ENCODE results near the gene CDCA3. TPM values are rescaled to one million over a fixed set of nuclear protein-coding genes. Genes with fewer than 3 reads are reported as not detected.
"Not testable (repeated sequence)": the region's sequence is repeated elsewhere in the genome, so short reads cannot be mapped to it uniquely, and the experiment has no call there.

Gene CDCA3
- total RNA-seq, 2 experiments from 2014 or later, result 96.5 to 101 TPM

DNA sequence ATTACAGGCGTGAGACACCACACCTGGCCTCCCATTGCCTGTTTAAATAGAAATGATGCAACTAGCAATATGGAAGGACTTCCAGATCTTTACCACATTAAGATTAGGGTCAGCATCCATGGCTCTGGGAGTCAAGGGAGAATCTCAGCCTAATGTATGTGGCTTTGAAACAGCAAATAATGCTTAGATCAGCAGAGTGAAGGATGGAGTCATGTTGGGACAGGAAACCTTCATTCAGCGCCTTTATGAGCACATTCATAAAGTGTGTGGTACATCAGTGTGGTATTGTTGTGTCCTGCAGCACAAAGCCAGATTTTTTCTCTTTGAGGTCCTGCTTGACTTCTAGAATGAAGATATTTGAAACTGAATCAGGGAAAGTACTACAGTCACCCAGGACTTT lies 37.3 kb upstream of the CDCA3 start:
- no peak for DNase-seq
- no peak overlapping the region for H3K4me3 Mint-ChIP-seq
- peaks cover 38% of the 10 kb centered on the region for H3K4me1 Mint-ChIP-seq
- ChIA-PET POLR2A (interaction anchor here (1.3 kb wide), 1 partner anchor 15 kb away, joined by 11 read pairs; the partner anchor contains the start of gene SPSB2), CTCF (interaction anchor here (1.4 kb wide), 1 partner anchor 16 kb away, joined by 3 read pairs; the partner anchor contains the start of gene SPSB2)
- no peaks in the 10 kb centered on the region for H3K9me3 Mint-ChIP-seq
- peaks cover 22% of the 10 kb centered on the region for H3K36me3 Mint-ChIP-seq (ENCODE audit: low read depth)
- H3K27ac Mint-ChIP-seq, result peak overlapping the region; percentile 45
- no peaks in the 10 kb centered on the region for H3K27me3 Mint-ChIP-seq

GRCh38 chr12:6887460-6887859 lies 36.4 kb upstream of the CDCA3 start:
- Mint-ChIP-seq H3K36me3 (ENCODE audit: low read depth) (peaks cover 22% of the 10 kb centered on the region), H3K9me3 (no peaks in the 10 kb centered on the region), H3K27ac (no peak overlapping the region), H3K27me3 (no peaks in the 10 kb centered on the region), H3K4me1 (peaks cover 34% of the 10 kb centered on the region), H3K4me3 (no peak overlapping the region)
- POLR2A ChIA-PET, result interaction anchor here (1.3 kb wide), 1 partner anchor 14 kb away, joined by 11 read pairs; the partner anchor contains the start of gene SPSB2
- DNase-seq, result no peak
- CTCF ChIA-PET, result interaction anchor here (1.4 kb wide), 1 partner anchor 15 kb away, joined by 3 read pairs; the partner anchor contains the start of gene SPSB2

DNA sequence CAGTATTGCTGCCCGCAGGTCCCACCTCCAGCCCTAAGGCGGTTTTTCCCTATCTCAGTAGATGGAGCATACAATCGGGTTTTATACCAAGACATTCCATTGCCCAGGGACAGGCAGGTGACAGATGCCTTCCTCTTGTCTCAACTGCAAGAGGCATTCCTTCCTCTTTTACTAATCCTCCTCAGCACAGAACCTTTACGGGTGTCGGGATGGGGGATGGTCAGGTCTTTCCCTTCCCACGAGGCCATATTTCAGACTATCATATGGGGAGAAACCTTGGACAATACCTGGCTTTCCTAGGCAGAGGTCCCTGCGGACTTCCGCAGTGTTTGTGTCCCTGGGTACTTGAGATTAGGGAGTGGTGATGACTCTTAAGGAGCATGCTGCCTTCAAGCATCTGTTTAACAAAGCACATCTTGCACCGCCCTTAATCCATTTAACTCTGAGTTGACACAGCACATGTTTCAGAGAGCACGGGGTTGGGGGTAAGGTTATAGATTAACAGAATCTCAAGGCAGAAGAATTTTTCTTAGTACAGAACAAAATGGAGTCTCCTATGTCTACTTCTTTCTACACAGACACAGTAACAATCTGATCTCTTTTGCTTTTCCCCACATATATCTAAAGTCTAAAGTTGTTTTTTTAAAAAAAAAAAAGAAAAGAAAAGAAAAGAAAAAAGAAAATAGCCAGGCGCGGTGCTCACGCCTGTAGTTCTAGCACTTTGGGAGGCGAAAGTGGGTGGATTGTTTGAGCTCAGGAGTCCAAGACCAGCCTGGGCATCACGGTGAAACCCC lies 35.3 kb upstream of the CDCA3 start:
- CTCF ChIA-PET, H3K4me3 Mint-ChIP-seq, H3K27me3 Mint-ChIP-seq, H3K9me3 Mint-ChIP-seq, DNase-seq, H3K27ac Mint-ChIP-seq: not testable (repeated sequence)
- peaks cover 25% of the 10 kb centered on the region for H3K4me1 Mint-ChIP-seq
- POLR2A ChIA-PET, result interaction anchor here (2.6 kb wide), 1 partner anchor 14 kb away, joined by 12 read pairs; the partner anchor contains the start of gene SPSB2
- peaks cover 24% of the 10 kb centered on the region for H3K36me3 Mint-ChIP-seq (ENCODE audit: low read depth)

DNA sequence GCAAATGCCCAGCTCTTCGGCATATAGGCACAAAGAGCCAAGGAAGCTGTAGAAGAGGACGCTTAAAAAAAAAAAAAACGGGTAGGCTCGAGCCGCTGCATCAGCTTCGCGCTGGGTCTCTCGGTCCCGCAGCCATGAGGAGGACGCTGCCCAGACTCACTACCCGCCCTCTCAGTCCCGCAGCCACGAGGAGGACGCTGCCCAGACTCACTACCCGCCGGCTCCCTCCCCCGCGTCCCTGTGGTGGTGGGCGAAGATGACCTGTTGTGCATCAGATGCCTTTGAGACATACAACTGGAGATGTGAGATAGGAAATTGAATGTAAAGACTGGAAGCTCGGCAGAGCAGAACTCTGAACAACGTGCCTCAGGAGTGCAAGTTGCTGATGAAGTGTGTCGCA lies 33.5 kb upstream of the CDCA3 start:
- Mint-ChIP-seq H3K4me1 (peaks cover 9% of the 10 kb centered on the region), H3K4me3 (no peak overlapping the region), H3K27ac (no peak overlapping the region), H3K27me3 (no peaks in the 10 kb centered on the region), H3K36me3 (ENCODE audit: low read depth) (peaks cover 18% of the 10 kb centered on the region), H3K9me3 (no peaks in the 10 kb centered on the region)
- DNase-seq, result no peak
- CTCF ChIA-PET, result interaction anchor here (0.7 kb wide), 1 partner anchor 76 kb away, joined by 3 read pairs; no protein-coding TSS in a partner anchor
- POLR2A ChIA-PET, result interaction anchor here (2.6 to 3.9 kb wide), 2 partner anchors 12 to 32 kb away, joined by 12 to 14 read pairs; partner anchors contain the start of genes CDCA3, SPSB2 and USP5

GRCh38 chr12:6883683-6884082 lies 32.6 kb upstream of the CDCA3 start:
- H3K27ac Mint-ChIP-seq, result no peak overlapping the region
- no peak for DNase-seq
- peaks cover 6% of the 10 kb centered on the region for H3K4me1 Mint-ChIP-seq
- H3K4me3 Mint-ChIP-seq, result no peak overlapping the region
- peaks cover 20% of the 10 kb centered on the region for H3K36me3 Mint-ChIP-seq (ENCODE audit: low read depth)
- no peaks in the 10 kb centered on the region for H3K9me3 Mint-ChIP-seq
- no peaks in the 10 kb centered on the region for H3K27me3 Mint-ChIP-seq
- ChIA-PET POLR2A (interaction anchor here (2.6 to 3.9 kb wide), 3 partner anchors 11 to 32 kb away, joined by 12 to 14 read pairs (median 14); partner anchors contain the start of genes CDCA3, SPSB2 and USP5), CTCF (no interaction called here)

GRCh38 chr12:6883252-6883651 lies 32.2 kb upstream of the CDCA3 start:
- Mint-ChIP-seq H3K4me1 (peaks cover 2% of the 10 kb centered on the region), H3K4me3 (no peak overlapping the region), H3K9me3 (no peaks in the 10 kb centered on the region), H3K27ac (no peak overlapping the region), H3K27me3 (no peaks in the 10 kb centered on the region), H3K36me3 (ENCODE audit: low read depth) (peaks cover 17% of the 10 kb centered on the region)
- CTCF ChIA-PET, result interaction anchor here (0.7 to 2.7 kb wide), 3 partner anchors 8 to 14 kb away, joined by 3 to 17 read pairs (median 16); partner anchors contain the start of gene SPSB2
- no peak for DNase-seq
- POLR2A ChIA-PET, result interaction anchor here (1.5 to 3.9 kb wide), 4 partner anchors 8 to 31 kb away, joined by 5 to 14 read pairs (median 14); partner anchors contain the start of genes CDCA3, SPSB2 and USP5

- not testable (repeated sequence) for H3K9me3 Mint-ChIP-seq, H3K4me1 Mint-ChIP-seq, H3K27ac Mint-ChIP-seq, DNase-seq, H3K4me3 Mint-ChIP-seq, H3K27me3 Mint-ChIP-seq
- ChIA-PET POLR2A (interaction anchor here (1.0 to 3.7 kb wide), 4 partner anchors 10 to 29 kb away, joined by 3 to 14 read pairs (median 4); no protein-coding TSS in a partner anchor), CTCF (interaction anchor here (0.8 kb wide), 1 partner anchor 11 kb away, joined by 3 read pairs; no protein-coding TSS in a partner anchor)
- peaks cover 24% of the 10 kb centered on the region for H3K36me3 Mint-ChIP-seq (ENCODE audit: low read depth)
Observed at GRCh38 chr12:6879824-6880223, 28.7 kb upstream of the CDCA3 start.

DNA sequence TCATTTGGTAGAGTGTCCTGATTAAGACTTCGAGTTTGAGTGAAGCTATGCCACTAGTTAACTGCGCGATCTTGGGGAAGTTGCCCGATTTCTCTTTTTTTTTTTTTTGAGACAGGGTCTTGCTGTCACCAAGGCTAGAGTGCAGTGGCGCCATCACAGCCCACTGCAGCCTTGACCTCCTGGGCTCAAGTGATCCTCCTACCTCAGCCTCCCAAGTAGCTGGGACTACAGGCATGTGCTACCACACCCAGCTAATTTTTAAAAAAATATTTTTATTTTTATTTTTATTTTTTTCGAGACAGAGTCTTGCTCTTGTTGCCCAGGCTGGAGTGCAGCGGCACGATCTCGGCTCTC lies 22.9 kb upstream of the CDCA3 start:
- ChIA-PET CTCF (interaction anchor here (1.3 to 8.4 kb wide), 6 partner anchors 18 to 238 kb away, joined by 3 to 120 read pairs (median 14); partner anchors contain the start of genes CD4 and LRRC23), POLR2A (interaction anchor here (1.2 to 4.4 kb wide), 12 partner anchors 8 to 185 kb away, joined by 3 to 69 read pairs (median 8); partner anchors contain the start of genes C12orf57, LRRC23, MLF2 and RNU7-1)
- peaks cover 55% of the 10 kb centered on the region for H3K4me1 Mint-ChIP-seq
- peak overlapping the region; percentile 93 for H3K4me3 Mint-ChIP-seq
- H3K9me3 Mint-ChIP-seq, DNase-seq, H3K27me3 Mint-ChIP-seq: not testable (repeated sequence)
- peak overlapping the region; percentile 84 for H3K27ac Mint-ChIP-seq
- peaks cover 53% of the 10 kb centered on the region for H3K36me3 Mint-ChIP-seq (ENCODE audit: low read depth)

GRCh38 chr12:6873094-6874014 lies 22.3 kb upstream of the CDCA3 start, which contains the start of gene SPSB2:
Gene SPSB2, minus strand, starts transcription at chr12:6873303. Its CDS starts 402 bp downstream, at chr12:6872901.
- H3K27me3 Mint-ChIP-seq, result no peaks in the 10 kb centered on the region
- peak; percentile 99 for DNase-seq
- peaks cover 58% of the 10 kb centered on the region for H3K36me3 Mint-ChIP-seq (ENCODE audit: low read depth)
- H3K4me3 Mint-ChIP-seq, result peak within 1 kb of the TSS; percentile 93
- POLR2A ChIA-PET, result interaction anchor here (0.6 to 11.4 kb wide), 49 partner anchors 8 to 1063 kb away, joined by 3 to 312 read pairs (median 6); partner anchors contain the start of genes C12orf57, CD4, CDCA3 and COPS7A
- H3K4me1 Mint-ChIP-seq, result peaks cover 61% of the 10 kb centered on the region
- no peaks in the 10 kb centered on the region for H3K9me3 Mint-ChIP-seq
- H3K27ac Mint-ChIP-seq, result peak within 1 kb of the TSS; percentile 90
- CTCF ChIA-PET, result interaction anchor here (0.7 to 11.4 kb wide), 43 partner anchors 9 to 338 kb away, joined by 3 to 161 read pairs (median 5); partner anchors contain the start of genes ATN1, C12orf57, C1RL and CD4

- H3K4me3 Mint-ChIP-seq, result peak overlapping the region; percentile 93
- POLR2A ChIA-PET, result interaction anchor here (0.6 to 11.4 kb wide), 49 partner anchors 7 to 1063 kb away, joined by 3 to 312 read pairs (median 6); partner anchors contain the start of genes C12orf57, CD4, CDCA3 and COPS7A
- H3K4me1 Mint-ChIP-seq, result peaks cover 64% of the 10 kb centered on the region
- DNase-seq, result peak; percentile 89
- H3K36me3 Mint-ChIP-seq (ENCODE audit: low read depth), result peaks cover 62% of the 10 kb centered on the region
- H3K27me3 Mint-ChIP-seq, result no peaks in the 10 kb centered on the region
- H3K9me3 Mint-ChIP-seq, result no peaks in the 10 kb centered on the region
- CTCF ChIA-PET, result interaction anchor here (0.7 to 11.4 kb wide), 44 partner anchors 10 to 337 kb away, joined by 3 to 161 read pairs (median 5); partner anchors contain the start of genes ATN1, C12orf57, C1RL and CD4
- H3K27ac Mint-ChIP-seq, result peak overlapping the region; percentile 90
Observed at GRCh38 chr12:6872073-6873048, 21.3 kb upstream of the CDCA3 start.
